HEK293 (cell line): ENCODE measurements around the gene IMMP2L.

Experiments
- CTCF ChIA-PET: fragments of 350-600 bp; formaldehyde crosslinking; extraction: SDS; loops from one replicate; lab custom pipeline; 2021; ENCODE audit warnings: antibody characterized with exemption; lab: Yijun Ruan, JAX
- POLR2A ChIA-PET: fragments of 300-600 bp; formaldehyde crosslinking; extraction: SDS; loops from one replicate; lab custom pipeline; 2020; ENCODE audit warnings: antibody characterized with exemption, inconsistent platforms; lab: Yijun Ruan, JAX
- H3K27ac ChIP-seq: fragments of 200-500 bp; sonication (Bioruptor generic); 2 replicates; pipeline ENCODE4 v1.5.1; 2014; ENCODE audit warnings: low read depth, low read length, control low read depth, inconsistent platforms; ENCODE audit errors: extremely low read depth
- H3K36me3 ChIP-seq, 2 experiments: fragments of 200-500 bp in 1 of 2; sonication (Bioruptor generic) in 1 of 2; 1 replicate in 1 of 2; 2 replicates in 1 of 2; pipeline ENCODE4 v1.5.1; 2014 to 2017; ENCODE audit warnings: inconsistent platforms in 2 of 2, low read length in 2 of 2; ENCODE audit not compliant: control insufficient read depth in 2 of 2, insufficient read depth in 1 of 2
- H3K4me1 ChIP-seq: fragments of 200-500 bp; sonication (Bioruptor generic); 2 replicates; pipeline ENCODE4 v1.5.1; 2014; ENCODE audit warnings: mild to moderate bottlenecking, low read length, inconsistent platforms; ENCODE audit not compliant: control insufficient read depth, insufficient read depth
- H3K4me3 ChIP-seq: 2 replicates; pipeline ENCODE4 v1.5.1; 2011; ENCODE audit warnings: low read depth, mild to moderate bottlenecking, control low read depth, low read length, moderate library complexity
- H3K9me3 ChIP-seq: fragments of 200-500 bp; sonication (Bioruptor generic); 2 replicates; pipeline ENCODE4 v1.5.1; 2014; ENCODE audit warnings: low read depth, low read length, inconsistent platforms; ENCODE audit not compliant: control insufficient read depth, insufficient read depth
- CTCF ChIP-seq: fragments of 450-650 bp; formaldehyde crosslinking; IDR thresholded peaks from 2 replicates; pipeline ENCODE4 v1.5.1; 2016; ENCODE audit warnings: missing biosample characterization, missing genetic modification characterization
- EGR2 ChIP-seq: fragments of 450-650 bp; formaldehyde crosslinking; IDR thresholded peaks from 2 replicates; pipeline ENCODE4 v1.5.1; 2016; ENCODE audit warnings: low read depth, missing biosample characterization, missing genetic modification characterization
- GLI2 ChIP-seq: fragments of 450-650 bp; formaldehyde crosslinking; IDR thresholded peaks from 2 replicates; pipeline ENCODE4; 2017; ENCODE audit warnings: missing biosample characterization, missing genetic modification characterization, low read depth, borderline replicate concordance
- GLIS2 ChIP-seq: fragments of 450-650 bp; formaldehyde crosslinking; IDR thresholded peaks from 2 replicates; pipeline ENCODE4 v1.5.1; 2016; ENCODE audit warnings: missing biosample characterization, missing genetic modification characterization
- HIC1 ChIP-seq: fragments of 450-650 bp; formaldehyde crosslinking; IDR thresholded peaks from 2 replicates; pipeline ENCODE4 v1.5.1; 2016; ENCODE audit warnings: missing biosample characterization, missing genetic modification characterization
- KLF16 ChIP-seq: fragments of 450-650 bp; formaldehyde crosslinking; IDR thresholded peaks from 2 replicates; pipeline ENCODE4 v1.5.1; 2017; ENCODE audit warnings: missing biosample characterization, missing genetic modification characterization
- PATZ1 ChIP-seq: fragments of 450-650 bp; formaldehyde crosslinking; IDR thresholded peaks from 2 replicates; pipeline ENCODE4 v1.5.1; 2016; ENCODE audit warnings: missing biosample characterization, missing genetic modification characterization
- ZBTB10 ChIP-seq: fragments of 450-650 bp; formaldehyde crosslinking; IDR thresholded peaks from 2 replicates; pipeline ENCODE4 v1.5.1; 2016; ENCODE audit warnings: missing biosample characterization, missing genetic modification characterization
- ZNF132 ChIP-seq: fragments of 450-650 bp; formaldehyde crosslinking; IDR thresholded peaks from 2 replicates; pipeline ENCODE4 v1.5.1; 2017; ENCODE audit warnings: missing biosample characterization, missing genetic modification characterization, borderline replicate concordance
- ZNF202 ChIP-seq: fragments of 450-650 bp; formaldehyde crosslinking; IDR thresholded peaks from 2 replicates; pipeline ENCODE4 v1.5.1; 2016; ENCODE audit warnings: missing biosample characterization, missing genetic modification characterization, borderline replicate concordance
- ZNF24 ChIP-seq: fragments of 450-650 bp; formaldehyde crosslinking; IDR thresholded peaks from 2 replicates; pipeline ENCODE4 v1.5.1; 2016; ENCODE audit warnings: missing biosample characterization, missing genetic modification characterization
- ZNF335 ChIP-seq: fragments of 450-650 bp; formaldehyde crosslinking; conservative IDR thresholded peaks from 2 replicates; pipeline ENCODE4 v1.5.1; 2016; ENCODE audit warnings: missing biosample characterization, missing genetic modification characterization
- ZNF449 ChIP-seq: fragments of 450-650 bp; formaldehyde crosslinking; IDR thresholded peaks from 2 replicates; pipeline ENCODE4 v1.5.1; 2017; ENCODE audit warnings: missing biosample characterization, mild to moderate bottlenecking, missing genetic modification characterization, moderate library complexity
- ZNF510 ChIP-seq: fragments of 450-650 bp; formaldehyde crosslinking; IDR thresholded peaks from 2 replicates; pipeline ENCODE4 v1.5.1; 2018; ENCODE audit warnings: mild to moderate bottlenecking, missing genetic modification characterization, missing biosample characterization; ENCODE audit not compliant: insufficient replicate concordance
- ZNF623 ChIP-seq: fragments of 450-650 bp; formaldehyde crosslinking; IDR thresholded peaks from 2 replicates; pipeline ENCODE4 v1.5.1; 2016; ENCODE audit warnings: missing biosample characterization, missing genetic modification characterization
- ZNF639 ChIP-seq: fragments of 450-650 bp; formaldehyde crosslinking; IDR thresholded peaks from 2 replicates; pipeline ENCODE4 v1.5.1; 2016; ENCODE audit warnings: missing biosample characterization, missing genetic modification characterization
- ZNF704 ChIP-seq: fragments of 450-650 bp; formaldehyde crosslinking; IDR thresholded peaks from 2 replicates; pipeline ENCODE4 v1.5.1; 2016; ENCODE audit warnings: missing biosample characterization, missing genetic modification characterization
- ZNF768 ChIP-seq: fragments of 450-650 bp; formaldehyde crosslinking; IDR thresholded peaks from 2 replicates; pipeline ENCODE4 v1.5.1; 2018; ENCODE audit warnings: missing biosample characterization, mild to moderate bottlenecking, missing genetic modification characterization

IMMP2L gene

GRCh38 chr7:111164442-111164841 is 397.9 kb downstream of the IMMP2L start:
- no peak for TF ChIP-seq ZNF704 (tag by site-specific recombination)
- no peak for TF ChIP-seq PATZ1 (tag by site-specific recombination)
- TF ChIP-seq ZNF623 (tag by site-specific recombination) = no peak
- no peak for TF ChIP-seq KLF16 (tag by site-specific recombination)
- Histone ChIP-seq H3K27ac (no peak overlapping the region), H3K9me3 (no peaks in the 10 kb centered on the region), H3K4me3 (no peak overlapping the region), H3K4me1 (peaks cover 8% of the 10 kb centered on the region), H3K36me3 (no peaks in the 10 kb centered on the region)
- CTCF ChIA-PET = no interaction called here
- POLR2A ChIA-PET = no interaction called here

- no peaks in the 10 kb centered on the region for H3K36me3 ChIP-seq
- no peak overlapping the region for H3K27ac ChIP-seq
- H3K9me3 ChIP-seq = no peaks in the 10 kb centered on the region
- CTCF ChIA-PET = no interaction called here
- TF ChIP-seq EGR2 (tag by site-specific recombination) (peak; percentile 6), CTCF (no peak), ZNF24 (tag by site-specific recombination) (no peak), ZNF768 (tag by site-specific recombination) (no peak), ZNF449 (tag by site-specific recombination) (no peak)
- TF ChIP-seq, all 188 proteins: peak for 1
- POLR2A ChIA-PET = interaction anchor here (0.6 kb wide), 1 partner anchor 163 kb away, joined by 3 read pairs; no protein-coding TSS in a partner anchor
- peaks cover under 1% of the 10 kb centered on the region; the same call in 1 of the 2 replicates for H3K4me1 ChIP-seq
- no peak overlapping the region for H3K4me3 ChIP-seq
Observed at GRCh38 chr7:111162692-111163091, 399.6 kb downstream of the IMMP2L start.

- no peaks in the 10 kb centered on the region for H3K36me3 ChIP-seq
- ChIA-PET CTCF (no interaction called here), POLR2A (no interaction called here)
- H3K27ac ChIP-seq = no peak overlapping the region
- H3K4me3 ChIP-seq = no peak overlapping the region
- H3K9me3 ChIP-seq = no peaks in the 10 kb centered on the region
- no peaks in the 10 kb centered on the region for H3K4me1 ChIP-seq
- TF ChIP-seq ZNF639 (tag by site-specific recombination) (no peak), ZBTB10 (no peak), ZNF510 (no peak), GLI2 (tag by site-specific recombination) (no peak), ZNF202 (tag by site-specific recombination) (no peak), ZNF132 (tag by site-specific recombination) (no peak), ZNF335 (no peak), HIC1 (tag by site-specific recombination) (no peak), GLIS2 (tag by site-specific recombination) (no peak)
Observed at GRCh38 chr7:111160297-111160696, 402.0 kb downstream of the IMMP2L start.
